KOPT-K1 (cell line): ENCODE measurements around the gene CRELD1.

Experiments used
- H3K27ac ChIP-seq: fragments of 200-600 bp; sonication (generic); 2 replicates; pipeline ENCODE4 v1.5.1; 2016; ENCODE audit warnings: antibody characterized with exemption, mild to moderate bottlenecking, low read depth, low read length; ENCODE audit not compliant: poor library complexity, severe bottlenecking
- H3K36me3 ChIP-seq: fragments of 200-600 bp; sonication (generic); 2 replicates; pipeline ENCODE4 v1.5.1; 2017; ENCODE audit warnings: antibody characterized with exemption, mild to moderate bottlenecking, low read length, moderate library complexity; ENCODE audit not compliant: insufficient read depth
- H3K9me3 ChIP-seq: fragments of 200-600 bp; sonication (generic); 2 replicates; pipeline ENCODE4 v1.5.1; 2017; ENCODE audit warnings: antibody characterized with exemption, low read length, mild to moderate bottlenecking; ENCODE audit not compliant: insufficient read depth, poor library complexity, severe bottlenecking

The CRELD1 gene

DNA sequence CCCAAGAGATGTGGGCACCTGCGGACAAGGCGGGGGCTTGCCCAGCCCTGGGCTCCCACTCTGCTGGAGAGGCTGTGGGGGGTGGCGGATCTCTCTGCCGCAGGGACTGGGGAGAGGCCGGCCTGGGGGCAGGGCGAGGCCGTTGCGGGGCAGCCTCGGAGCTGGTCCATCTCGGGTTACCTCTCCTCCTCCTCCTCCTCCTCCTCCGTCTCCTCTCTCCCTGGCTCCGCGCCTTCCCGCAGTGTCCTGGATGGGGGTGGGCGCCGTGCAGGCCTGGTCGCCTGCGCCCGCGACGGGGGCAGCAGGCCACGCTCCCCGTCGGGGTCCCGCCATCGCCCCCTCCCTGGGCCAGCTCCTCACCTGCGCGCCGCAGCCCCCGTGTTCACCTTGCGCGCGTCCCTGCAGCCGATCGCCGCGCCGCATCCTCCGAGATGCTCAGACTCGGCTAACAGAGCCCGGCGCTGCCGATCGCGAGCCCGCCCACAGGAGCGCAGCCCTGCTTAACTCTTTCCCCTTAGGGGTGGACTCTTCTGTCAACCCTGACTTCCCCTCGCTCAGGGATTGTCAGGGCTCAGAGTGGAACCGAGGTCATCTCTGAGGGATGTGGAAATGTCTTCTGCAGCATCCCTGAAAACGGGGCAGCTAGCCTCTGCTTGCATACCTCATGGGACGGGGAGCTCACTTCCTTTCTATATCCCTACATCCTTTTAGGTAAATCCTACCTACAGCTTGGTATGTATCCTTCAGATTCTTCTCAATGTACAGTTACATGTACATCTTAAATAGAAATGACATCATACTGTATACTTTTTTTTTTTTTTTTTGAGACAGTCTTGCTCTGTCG, 18.6 kb downstream of the CRELD1 start, which contains the start of gene PRRT3:
Gene PRRT3, minus strand, starts transcription at position 447 of the 844 bp plus-strand sequence. CDS start 2,293 bp downstream, outside the sequence.
- H3K27ac ChIP-seq: peak within 1 kb of the TSS; percentile 15
- H3K9me3 ChIP-seq: no peaks in the 10 kb centered on the region
- H3K36me3 ChIP-seq: no peaks in the 10 kb centered on the region

DNA sequence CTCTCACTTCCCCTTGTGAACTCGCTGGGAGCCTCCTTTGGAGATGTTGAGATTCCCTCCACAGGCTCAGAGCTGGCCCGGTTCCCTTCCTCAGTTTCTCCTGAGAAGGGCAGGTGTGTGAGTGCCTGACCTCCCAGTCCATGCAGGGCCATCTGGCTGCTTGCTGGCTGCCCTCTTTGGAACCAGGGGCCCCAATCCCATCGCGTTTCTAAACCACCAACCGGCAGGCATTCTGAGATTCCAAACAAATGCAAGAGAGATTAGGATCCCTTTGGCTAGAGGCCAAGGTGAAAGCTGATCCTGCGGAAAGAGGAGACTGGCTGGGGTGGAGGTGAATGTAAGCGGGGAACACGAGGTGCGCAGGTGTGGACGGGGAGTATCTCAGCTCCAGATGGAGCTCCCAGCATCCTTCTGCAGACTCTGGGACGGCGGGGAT, 21.5 kb downstream of the CRELD1 start:
- H3K27ac ChIP-seq: no peak overlapping the region
- no peaks in the 10 kb centered on the region for H3K9me3 ChIP-seq
- no peaks in the 10 kb centered on the region for H3K36me3 ChIP-seq

DNA sequence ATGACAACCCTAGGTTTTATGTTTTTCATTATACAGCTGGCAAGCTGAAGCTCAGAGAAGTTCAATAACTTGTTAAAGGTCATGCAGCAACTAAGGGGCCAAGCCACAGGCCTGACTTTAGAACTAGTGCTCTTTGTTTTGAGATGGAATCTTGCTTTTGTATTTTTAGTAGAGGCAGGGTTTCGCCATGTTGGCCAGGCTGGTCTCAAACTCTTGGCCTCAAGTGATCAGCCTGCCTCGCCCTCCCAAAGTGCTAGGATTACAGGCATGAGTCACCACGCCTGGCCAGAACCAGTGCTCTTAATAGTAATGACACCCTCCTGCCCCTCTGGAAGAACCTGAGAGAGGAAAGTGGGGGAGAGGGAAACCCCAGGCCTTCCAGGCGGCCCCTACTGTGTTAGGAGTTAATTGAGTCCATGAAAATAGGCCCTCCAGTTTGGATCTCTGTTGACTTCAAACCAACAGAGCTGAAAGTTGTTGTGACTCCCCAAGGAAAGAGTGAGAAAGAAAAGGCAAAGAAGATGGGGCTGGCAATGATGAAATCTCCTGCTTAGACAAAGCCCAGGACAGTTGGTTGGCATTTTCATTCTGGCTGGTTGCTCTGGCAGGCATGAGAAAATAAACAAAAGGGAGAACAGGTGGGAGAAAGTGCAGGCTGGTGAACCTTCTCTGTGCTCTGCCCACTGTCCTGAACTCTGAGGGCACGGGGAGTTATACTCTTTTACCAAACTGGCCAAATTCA, 22.1 kb downstream of the CRELD1 start:
- H3K9me3 ChIP-seq: no peaks in the 10 kb centered on the region
- no peak overlapping the region for H3K27ac ChIP-seq
- H3K36me3 ChIP-seq: no peaks in the 10 kb centered on the region

DNA sequence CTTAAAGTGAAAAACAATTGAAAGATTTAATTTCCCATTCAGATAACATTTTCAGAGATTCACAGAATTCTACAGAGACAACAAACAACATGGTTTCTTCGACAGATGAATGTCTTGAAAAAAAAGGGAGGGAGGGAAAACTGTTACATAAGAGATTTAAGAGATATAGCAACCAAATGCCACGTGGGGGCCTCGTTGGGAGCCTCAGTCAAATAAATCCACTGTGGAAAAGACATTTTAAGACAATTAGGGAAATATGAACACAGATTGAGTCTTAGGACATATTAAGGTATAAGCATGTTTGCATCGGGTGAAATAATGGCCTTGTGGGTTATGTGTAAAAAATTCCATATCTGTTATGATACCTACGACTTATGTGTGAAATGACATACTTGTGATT, 23.6 kb downstream of the CRELD1 start:
- Histone ChIP-seq H3K27ac (no peak overlapping the region), H3K36me3 (peaks cover 8% of the 10 kb centered on the region; the same call in 1 of the 2 replicates), H3K9me3 (no peaks in the 10 kb centered on the region)

DNA sequence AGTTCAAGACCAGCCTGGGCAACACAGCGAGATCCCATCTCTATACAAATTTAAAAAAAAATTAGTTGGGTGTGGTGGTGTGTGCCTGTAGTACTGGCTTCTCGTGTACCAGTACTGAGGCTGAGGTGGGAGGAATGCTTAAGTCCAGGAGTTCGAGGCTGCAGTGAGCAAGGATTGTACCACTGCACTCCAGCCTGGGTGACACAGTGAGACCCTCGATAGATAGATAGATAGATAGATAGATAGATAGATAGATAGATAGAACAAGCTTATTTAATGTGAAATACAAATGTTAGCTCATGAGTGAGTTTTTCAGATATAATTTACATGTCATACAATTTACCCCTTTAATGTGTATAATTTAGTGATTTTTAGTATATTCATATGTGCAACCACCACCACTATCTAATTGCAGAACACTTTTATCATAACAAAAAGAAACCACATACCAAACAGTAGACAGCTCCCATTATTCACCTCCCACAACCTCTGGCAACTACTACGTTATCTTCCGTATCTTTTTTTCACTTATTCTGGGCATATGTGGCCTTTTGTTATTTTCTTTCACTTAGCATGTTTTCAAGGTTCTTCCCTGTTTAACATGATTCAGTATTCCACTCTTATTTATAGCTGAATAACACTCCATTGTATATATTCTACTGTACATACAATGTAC, 31.7 kb downstream of the CRELD1 start:
- H3K9me3 ChIP-seq: no peaks in the 10 kb centered on the region
- H3K36me3 ChIP-seq: peaks cover 73% of the 10 kb centered on the region
- H3K27ac ChIP-seq: no peak overlapping the region

DNA sequence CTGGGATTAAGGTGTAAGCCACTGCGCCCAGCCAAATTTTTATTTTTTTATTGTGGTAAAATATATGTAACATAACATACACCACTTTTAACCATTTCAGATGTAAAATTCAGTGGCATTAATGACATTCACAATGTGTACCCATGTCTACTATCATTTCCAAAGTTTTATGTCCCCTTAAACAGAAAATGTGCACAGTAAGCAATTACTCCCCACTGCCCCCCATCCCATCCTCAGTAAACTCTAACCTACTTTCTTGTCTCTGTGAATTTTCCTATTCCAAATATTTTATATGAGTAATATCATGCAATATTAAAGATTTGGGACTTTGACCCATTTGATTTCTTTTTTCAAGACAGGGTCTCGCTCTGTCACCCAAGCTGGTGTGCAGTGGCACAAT, 33.2 kb downstream of the CRELD1 start:
- H3K27ac ChIP-seq: no peak overlapping the region
- H3K9me3 ChIP-seq: no peaks in the 10 kb centered on the region
- H3K36me3 ChIP-seq: peaks cover 84% of the 10 kb centered on the region

DNA sequence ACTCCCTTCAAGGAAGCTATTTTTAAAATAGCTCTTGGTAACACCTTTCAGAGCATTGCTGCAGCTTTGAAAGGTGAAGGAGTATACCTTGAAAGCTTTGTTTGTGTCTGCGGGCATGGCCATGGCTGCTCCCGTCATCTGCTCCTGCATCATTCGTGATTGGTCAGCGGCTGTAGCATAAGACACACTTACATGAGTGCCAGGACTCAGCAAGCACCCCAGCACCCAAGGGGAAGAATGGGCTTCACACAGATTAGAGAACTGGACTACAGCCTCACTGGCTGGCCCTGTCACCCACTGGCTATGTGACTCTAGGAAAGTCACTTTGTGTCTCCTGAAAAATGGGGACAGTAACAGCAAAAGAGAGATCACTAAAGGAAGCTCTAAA, 36.0 kb downstream of the CRELD1 start:
- H3K27ac ChIP-seq: no peak overlapping the region
- no peaks in the 10 kb centered on the region for H3K9me3 ChIP-seq
- H3K36me3 ChIP-seq: peaks cover 86% of the 10 kb centered on the region

DNA sequence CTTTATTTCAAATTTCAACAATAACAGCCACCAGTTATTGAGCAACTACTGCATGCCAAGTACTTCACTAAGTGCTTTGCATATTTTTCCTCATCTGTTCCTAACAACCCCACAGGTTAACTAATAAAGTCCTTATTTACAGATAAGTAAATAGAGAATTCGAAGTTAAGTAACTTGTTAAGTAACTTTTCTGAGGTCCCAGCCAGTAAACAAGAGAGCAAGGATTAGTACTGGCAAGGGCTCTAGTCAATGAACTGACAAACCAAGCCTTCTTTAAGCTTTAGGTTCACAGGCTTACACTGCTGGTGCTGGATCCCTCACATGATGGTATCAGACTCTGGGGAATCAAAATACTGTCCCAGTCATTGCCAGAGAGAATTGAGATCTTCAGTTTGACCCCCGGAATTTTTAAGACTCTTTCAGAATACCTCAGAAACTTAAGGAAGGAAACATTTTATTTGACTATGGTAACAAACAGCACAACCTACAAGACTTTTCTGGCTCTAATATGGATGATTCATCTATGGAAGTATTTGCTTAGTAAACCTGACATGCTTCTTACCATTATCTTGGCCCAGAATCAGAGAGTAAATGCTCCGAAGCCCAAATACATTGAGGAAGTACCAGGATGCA, 36.5 kb downstream of the CRELD1 start:
- H3K36me3 ChIP-seq: peaks cover 88% of the 10 kb centered on the region
- no peaks in the 10 kb centered on the region for H3K9me3 ChIP-seq
- no peak overlapping the region for H3K27ac ChIP-seq

DNA sequence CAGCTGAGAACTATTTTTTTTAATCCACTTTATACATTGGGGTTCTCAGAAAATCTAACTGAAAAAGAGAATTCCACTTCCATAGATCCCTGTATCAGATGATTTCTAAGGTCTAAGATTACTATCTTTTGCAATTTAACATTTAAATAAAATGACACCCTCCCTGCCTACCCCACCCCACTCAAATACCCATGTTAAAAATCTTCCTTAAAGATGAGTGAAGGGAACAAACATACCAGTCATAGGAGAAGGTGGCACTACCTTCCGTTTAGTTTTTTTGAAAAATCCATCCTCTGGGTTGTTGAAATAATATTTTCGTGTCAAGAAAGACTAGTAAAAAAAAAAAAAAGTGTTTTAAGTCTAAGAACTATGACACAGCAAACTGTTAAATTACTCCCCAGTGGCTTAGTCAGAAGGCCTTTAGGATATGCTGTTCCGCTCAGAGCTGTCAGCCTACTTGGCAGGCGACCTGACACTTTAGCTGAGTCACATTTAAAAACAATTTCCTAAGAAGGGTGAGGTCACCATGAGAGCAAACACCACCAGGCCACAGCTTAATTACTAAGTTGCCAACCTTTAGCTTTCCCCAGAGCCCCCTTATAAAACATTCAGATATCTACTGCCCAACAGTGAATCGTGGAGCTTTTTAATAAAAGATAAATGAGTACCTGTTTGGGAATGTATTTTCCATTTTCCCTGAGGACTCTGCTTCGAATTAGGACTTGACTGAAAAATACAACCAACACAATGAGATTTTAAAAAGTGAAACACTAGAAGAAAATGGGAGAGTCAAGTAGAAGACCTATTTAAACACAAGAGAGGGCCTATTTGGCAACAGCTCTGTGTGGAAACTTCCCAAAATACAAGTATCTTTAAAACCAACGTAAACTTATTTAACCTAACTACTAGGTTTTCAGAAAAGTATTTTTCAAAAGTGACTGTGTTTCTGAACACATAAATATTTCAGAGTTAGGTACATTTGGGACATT, 43.4 kb downstream of the CRELD1 start:
- Histone ChIP-seq H3K27ac (no peak overlapping the region), H3K9me3 (no peaks in the 10 kb centered on the region), H3K36me3 (peaks cover 94% of the 10 kb centered on the region)

DNA sequence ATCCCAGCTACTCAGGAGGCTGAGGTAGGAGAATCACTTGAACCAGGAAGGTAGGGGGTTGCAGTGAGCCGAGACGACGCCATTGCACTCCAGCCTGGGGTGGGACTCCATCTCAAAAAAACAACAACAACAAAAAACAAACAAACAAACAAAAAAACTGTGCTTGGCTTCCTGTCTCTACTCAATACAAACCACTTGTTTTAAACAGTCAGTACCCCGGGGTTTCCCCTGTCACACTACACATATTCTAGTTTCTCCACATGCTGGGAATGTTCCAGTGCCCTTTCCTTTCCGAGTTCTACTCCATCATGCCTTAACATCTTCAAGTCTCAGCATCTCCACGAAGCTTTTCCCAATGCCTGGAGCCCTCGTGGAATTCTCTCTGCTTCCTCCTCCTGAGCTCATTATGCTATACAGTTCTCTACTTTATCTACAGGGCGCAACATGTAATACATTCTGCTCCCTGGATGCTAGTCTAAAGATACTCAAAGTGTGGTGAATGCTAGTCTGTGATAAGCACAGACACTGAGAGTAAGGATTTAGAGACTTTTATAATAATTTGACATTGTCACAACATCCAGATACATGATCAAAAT, 45.2 kb downstream of the CRELD1 start:
- no peak overlapping the region for H3K27ac ChIP-seq
- H3K36me3 ChIP-seq: peaks cover 86% of the 10 kb centered on the region

DNA sequence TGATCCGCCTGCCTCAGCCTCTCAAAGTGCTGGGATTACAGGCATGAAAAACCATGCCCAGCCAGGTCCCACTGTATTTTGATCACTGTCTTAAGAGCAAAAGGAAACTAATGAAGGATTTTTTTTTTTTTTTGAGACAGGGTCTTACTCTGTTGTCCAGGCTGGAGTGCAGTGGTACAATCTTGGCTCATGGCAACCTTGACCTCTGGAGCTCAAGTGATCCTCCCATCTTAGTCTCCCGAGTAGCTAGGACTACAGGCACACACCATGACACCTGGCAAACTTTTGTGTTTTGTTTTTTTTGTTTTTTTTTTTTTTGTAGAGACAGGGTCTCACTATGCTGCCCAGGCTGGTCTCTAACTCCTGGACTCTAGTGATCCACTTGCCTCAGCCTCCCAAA, 46.6 kb downstream of the CRELD1 start:
- H3K36me3 ChIP-seq: peaks cover 81% of the 10 kb centered on the region
- no peaks in the 10 kb centered on the region for H3K9me3 ChIP-seq
- no peak overlapping the region for H3K27ac ChIP-seq

More for the DNA sequence above, 45.2 kb downstream of the CRELD1 start:
- no peaks in the 10 kb centered on the region for H3K9me3 ChIP-seq

DNA sequence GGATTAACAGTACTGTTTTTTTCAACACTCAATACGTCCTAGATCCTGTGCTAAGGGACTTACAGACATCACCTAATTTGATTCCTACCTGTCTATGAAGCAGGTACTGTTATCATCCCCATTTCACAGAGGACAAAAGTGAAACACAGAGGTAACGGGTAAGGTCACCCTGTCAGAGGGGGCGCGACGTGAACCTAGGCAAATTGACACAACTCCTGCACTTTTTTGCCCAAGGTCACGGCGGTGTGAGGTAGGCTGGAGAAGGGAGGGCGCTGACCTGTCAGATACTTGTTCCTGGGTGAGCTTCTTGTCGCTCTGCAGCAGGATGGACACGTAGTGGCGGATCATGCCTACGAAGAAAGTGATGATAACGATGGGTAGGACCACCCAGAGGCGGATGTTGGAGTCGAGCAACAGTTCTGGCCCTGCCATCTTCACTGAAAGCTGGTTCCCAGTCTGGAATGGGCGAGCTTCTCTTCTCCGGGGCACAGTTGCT, 52.6 kb downstream of the CRELD1 start:
- H3K36me3 ChIP-seq: peaks cover 43% of the 10 kb centered on the region
- no peaks in the 10 kb centered on the region for H3K9me3 ChIP-seq
- H3K27ac ChIP-seq: peak overlapping the region; percentile 73

DNA sequence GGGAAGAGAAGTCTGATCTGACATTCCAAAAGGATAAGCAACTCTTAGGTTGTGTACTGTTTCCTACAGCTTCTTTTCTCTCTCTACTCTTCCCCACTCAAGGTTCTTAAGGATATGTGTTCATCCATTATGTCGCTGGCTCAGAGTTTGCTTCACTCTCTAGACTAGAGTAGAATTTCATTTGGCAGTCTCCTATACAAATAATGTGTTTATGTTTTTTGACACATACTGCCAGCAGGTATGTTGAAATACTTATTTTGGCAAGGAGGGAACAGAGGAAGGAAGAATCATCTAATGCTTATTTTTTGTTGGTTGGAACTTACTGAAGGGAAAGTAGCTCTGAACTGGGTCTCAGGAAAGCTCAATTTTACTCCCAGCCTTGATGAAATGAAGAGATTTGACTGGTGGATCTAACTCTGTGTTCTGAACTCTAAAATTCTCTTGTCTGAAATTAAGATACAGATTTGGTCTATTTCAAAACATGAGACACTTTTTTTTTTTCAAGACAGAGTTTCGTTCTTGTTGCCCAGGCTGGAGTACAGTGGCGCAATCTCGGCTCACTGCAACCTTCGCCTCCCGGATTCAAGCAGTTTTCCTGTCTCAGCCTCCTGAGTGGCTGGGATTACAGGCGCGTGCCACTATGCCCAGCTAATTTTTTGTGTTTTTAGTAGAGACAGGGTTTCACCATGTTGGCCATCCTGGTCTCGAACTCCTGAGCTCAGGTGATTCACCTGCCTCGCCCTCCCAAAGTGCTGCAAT, 60.6 kb downstream of the CRELD1 start:
- H3K9me3 ChIP-seq: no peaks in the 10 kb centered on the region
- H3K36me3 ChIP-seq: peaks cover 89% of the 10 kb centered on the region
- no peak overlapping the region for H3K27ac ChIP-seq
